GM21717 (cell line): ENCODE results near the gene TXNDC11.

Experiments used
- ATAC-seq: cut with Tn5 transposase; IDR thresholded peaks from one replicate; pipeline ENCODE4 v1.9.1; 2021; ENCODE audit warnings: mild to moderate bottlenecking, moderate library complexity; ENCODE audit not compliant: unreplicated experiment

Gene TXNDC11

DNA sequence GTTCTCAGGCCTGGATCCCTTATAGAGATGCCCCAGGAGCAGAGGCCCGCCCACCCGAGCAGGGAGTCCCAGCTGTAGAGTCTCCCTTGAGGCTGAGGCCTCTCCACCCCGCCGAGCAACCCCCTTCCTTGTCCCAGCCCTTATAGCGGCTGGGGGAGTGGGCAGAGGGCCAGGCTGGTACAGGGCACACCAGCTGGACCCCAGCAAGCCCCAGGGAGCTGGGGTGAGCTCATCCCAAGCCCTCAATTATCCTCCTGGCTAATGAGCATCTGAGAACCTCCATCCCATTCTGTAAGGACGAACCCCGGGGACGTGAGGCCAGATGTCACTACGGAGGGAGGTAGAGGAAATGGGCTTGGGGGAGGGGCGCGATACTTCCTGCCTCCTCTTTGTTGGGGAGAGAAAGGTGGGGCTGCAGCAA, 77.6 kb downstream of the TXNDC11 start:
- ATAC-seq: no peak

DNA sequence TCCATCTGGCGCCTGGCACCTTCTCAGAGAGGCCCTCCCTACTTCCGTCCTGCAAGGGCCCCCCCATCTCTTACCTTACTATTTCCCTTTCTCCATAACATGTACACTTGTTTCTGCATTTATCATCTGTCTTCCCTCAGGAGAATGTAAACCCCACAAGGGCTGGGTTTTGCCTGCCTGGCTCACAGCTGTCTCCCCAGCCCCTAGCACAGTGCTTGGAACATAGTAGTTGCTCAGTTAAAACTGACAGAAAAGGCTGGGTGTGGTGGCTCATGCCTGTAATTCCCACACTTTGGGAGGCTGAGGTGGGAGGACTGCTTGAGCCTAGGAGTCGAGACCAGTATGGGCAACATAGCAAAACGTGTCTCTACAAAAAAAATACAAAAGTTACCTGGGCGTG, 80.1 kb downstream of the TXNDC11 start:
- ATAC-seq: no peak

DNA sequence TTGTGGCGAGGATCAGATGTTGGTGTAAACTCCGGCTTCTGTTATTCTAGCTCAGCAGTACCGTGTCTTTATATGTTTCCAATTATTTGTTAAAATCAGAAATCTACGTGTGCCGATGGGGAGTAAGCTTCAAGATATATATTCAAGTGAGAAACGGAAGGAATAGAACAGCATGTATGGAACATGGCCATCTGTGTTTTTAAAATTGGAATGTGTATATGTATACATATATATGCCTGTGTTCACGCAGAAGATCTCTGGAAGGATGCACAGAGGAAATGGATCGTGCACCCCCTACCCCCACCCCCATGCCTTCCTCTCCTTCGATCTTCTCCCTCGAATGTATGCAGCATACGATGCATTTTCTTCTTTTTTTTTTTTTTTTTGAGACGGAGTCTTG, 82.1 kb downstream of the TXNDC11 start:
- no peak for ATAC-seq

DNA sequence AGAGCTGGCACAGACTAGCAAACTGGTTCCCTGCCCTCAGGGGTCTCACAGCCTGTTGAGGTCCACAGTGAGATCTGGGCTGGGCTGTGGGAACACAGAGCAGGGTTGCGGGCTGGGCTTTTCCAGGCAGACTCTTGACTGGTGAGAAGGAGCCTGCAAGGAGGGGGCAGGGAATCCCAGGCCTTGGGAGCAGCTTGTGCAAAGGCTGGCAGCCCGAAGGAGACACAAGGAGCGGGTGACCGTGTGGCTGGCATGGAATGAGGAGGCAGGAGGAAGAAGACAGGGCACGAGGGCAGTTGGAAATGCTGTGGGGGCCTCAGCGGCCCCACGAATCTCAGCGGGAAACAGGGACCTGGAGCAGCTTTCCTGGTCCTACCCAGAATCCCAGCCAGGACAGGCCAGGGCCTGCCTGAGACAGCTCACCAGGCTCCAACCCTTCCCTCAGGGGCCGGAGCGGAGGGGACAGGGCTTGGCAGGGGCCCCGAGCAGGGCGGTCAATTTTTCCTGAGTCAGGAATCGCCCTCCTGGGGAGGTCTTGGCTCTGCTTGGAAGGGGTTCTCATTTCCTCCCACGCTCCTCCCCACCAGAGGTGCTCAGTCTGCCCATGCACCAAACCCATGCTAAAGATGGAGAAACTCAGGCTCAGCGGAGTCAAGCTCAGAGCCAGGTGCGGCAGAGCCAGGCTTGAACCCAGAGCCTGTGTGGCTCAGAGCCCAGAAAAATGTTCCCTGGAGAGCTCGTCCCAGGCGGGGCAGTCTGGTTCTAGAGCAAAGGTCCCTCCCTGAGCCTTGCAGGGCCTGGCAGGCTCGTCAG, 83.6 kb downstream of the TXNDC11 start:
- no peak for ATAC-seq

DNA sequence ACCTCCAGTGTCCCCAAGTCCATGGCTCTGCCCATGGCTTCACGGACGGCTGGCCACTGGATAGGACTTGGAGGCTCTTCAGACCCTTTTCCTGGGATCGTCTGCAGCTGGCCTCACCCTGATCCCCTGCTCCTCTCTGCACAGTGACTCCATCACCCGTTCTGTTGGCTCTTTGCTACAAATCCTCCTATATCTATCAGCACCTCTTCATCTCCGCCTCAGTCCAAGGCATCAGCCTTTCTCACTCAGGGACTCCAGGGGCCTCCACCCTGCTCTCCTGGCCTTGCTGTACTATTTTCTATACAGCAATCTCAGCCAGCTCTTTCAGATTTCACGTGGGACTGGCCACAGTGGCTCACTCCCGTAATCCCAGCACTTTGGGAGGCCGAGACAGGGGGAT, 85.1 kb downstream of the TXNDC11 start:
- no peak for ATAC-seq

DNA sequence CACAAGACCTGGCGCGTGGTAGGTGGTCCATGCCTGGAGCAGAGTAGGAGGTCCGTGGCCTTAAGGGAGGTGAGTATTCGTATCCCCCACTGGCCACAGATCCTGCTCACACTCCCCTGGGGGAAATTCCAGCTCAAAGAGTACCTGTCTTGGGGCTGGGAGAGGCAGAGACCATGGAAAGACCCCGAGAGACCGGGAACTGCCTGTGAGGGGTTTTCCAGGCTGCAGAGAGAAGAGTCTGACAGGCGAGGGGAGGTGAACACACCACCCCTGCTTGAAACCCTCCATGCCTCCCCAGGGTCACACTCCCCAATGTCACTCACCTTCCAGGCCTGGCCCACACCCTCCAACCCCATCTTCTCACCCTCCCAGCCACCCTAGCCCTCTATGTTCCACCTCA, 87.0 kb downstream of the TXNDC11 start:
- no peak for ATAC-seq

DNA sequence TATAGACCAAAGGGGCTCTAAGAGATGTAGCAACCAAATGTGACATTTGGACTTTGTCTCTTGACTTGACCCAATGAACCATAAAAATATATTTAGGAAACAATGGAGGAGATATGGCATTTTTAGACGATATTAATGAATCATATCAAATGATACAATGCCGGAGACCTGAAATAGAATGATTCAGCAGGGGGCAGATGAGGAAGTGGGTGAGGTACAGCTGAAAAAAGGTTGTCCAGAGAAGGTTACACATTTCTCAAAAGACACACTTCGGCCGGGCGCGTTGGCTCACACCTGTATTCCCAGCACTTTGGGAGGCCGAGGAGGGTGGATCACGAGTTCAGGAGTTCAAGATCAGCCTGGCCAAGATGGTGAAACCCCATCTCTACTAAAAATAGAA, 90.9 kb downstream of the TXNDC11 start:
- no peak for ATAC-seq

DNA sequence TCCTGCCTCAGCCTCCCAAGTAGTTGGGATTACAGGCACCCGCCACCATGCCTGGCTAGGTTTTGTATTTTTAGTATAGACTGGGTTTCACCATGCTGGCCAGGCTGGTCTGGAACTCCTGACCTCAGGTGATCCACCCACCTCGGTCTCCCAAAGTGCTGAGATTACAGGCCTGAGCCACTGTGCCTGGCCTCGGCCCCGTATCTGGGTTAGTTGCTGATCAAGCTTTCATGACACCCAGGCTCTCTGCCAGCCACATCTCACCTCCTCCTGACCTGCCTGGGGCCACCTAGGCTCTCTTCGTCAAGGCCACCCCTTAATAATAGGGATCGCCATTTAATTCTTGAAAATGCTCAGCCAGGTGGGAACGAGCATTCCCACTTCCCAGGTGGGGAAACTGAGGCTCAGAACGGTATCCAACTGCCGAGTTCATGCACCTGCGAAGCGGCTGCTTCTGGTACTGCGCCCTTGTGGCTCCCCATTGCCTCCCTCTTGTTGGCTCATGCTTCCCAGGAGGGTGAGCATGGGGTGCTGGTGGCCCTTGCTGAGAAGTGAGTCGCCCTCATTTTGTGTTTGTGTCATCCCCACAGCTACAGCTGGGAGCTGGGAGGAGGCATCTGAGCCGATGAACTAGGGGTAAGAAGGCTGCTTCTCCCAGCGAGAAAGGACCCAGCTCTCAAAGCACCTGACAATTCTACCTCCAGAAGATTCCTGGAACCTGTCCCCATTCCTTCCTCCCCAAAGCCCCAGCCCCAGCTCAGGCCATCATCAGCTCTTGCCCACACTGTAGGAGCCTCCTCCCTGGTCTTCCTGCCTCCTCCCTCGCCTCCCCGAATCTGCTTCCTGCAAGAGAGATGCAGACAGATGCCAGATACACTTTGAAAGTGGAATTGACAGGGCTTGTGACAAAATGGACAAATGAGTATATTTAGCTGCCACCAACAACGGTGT, 91.7 kb downstream of the TXNDC11 start:
- no peak for ATAC-seq

DNA sequence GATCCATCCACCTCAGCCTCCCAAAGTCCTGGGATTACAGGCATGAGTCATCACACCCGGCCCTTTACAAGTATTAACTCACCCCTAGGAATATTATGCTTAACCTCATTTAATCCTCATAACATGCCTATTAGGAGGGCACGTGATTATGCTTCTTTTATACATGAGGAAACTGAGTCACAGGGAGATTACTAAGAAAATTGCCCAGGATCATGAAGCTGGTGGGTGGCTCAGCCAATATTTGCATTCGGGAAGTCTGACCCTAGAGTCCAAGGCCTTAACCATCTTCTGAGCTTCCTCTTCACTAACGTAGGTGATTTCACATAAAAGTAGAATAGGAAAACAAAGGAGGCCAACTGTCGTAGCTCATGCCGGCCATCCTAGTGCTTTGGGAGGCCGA, 93.4 kb downstream of the TXNDC11 start:
- no peak for ATAC-seq

DNA sequence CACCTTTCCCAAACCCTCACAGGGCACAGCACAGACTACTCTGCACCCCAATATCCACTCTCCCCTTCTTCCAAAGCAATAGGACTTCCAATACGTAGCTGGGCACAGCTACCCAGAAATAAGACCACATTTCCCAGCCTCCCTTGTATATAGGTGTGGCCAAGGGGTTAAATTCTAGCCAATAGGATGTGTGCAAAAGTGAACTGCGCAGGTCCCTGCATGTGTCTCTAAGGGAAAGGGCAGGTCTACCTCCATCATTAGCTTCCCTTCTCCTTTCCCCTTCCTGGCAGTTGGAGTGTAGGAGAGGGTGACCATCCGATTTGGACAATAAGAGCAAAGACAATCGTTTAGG, 99.9 kb downstream of the TXNDC11 start:
- ATAC-seq: no peak

DNA sequence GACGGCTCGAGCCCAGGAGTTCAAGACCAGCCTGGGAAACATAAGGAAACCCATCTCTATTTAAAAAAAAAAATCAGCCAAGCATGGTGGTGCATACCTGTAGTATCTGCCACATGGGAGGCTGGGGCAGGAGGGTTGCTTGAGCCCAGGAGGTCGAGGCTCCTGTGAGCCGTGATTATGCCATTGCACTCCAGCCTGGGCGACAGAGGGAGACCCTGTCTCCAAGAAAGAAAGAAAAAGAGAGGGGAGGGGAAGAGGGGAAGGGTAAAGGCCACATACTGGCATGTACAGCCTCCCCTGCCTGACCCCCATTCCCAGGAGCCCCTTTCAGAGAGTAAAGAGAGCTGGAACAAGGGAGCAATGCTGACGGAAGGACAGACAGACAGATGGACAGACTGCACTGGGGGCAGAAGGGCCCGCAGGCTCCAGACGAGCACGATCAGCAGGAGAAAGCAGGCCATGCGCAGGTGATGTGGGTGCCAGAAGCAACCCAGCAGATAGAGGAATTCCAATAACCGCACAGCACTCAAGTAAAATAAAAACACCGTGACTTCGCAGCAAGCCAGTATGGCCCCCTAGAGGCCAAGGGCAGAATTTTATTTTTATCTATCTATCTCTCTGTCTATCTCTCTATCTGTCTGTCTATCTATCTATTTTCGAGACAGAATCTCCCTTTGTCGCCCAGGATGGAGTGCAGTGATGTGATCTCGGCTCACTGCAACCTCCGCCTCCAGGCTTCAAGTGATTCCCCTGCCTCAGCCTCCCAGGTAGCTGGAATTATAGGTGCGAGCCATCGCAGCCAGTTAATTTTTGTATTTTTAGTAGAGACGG, 101.5 kb downstream of the TXNDC11 start:
- ATAC-seq: no peak

DNA sequence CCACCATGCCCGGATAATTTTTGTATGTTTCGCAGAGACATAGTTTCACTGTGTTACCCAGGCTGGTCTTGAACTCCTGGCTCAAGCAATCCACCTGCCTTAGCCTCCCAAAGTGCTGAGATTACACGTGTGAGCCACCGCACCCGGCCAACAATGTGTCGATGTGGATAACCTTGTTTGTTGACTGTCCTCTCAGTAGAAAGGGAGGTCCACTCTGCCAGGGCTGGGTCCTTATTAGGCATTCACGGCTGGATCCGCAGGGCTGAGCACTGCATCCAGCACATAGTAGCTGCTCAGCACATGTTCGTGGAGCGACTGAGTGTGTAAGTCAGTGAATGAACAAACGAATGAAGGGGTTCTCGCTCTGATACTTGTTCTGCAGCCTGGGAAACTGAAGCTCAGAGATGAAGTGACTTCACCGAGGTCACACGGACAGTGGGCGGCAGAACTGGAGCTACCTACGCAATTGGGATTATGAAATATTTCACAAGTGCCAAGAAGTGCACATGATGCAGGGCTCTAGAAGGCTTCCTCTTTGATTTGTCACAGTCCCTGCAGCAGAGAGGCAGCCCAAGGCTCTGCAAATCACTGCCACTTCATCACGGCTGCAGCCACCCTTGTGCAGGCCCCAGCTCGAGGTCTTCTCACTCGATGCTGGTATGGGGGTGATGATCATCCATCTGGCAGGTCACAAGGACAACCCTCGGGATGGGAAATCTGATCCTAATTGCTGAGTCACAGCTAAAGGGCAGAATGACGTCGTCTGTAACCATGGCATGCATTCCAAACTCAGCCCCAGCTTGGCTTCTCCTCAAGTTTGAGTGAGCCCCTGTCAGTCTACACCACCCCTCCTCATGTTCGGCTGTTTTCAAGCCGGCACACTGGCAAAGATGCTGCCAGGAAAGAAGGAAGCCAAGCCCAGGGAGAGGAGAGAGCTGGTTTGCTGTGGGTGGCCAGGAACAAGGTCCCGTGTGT, 102.4 kb downstream of the TXNDC11 start:
- ATAC-seq: no peak

DNA sequence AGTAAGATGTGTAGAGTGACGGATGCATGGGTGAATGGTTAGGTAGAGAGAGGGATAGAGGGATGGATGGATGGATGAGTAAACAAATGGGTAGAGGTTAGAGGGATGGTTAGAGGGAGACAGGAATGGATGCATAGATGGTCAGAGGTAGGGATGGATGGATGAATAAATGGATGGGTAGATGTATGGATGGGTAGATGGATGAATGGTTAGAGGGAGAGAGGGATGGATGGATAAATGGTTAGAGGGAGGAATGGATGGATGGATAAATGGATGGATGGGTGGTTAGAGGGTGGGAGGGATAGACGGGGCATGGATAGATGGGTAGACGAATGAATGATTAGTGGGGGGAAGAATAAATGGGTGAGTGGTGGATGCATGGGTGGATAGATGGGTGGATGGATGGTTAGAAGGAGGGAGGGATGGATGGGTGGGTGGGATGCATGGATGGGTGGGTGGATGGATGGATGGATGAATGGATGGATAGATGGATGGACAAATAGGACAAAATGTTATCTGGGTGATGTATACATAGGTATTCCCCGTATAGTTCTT, 103.6 kb downstream of the TXNDC11 start:
- no peak for ATAC-seq

DNA sequence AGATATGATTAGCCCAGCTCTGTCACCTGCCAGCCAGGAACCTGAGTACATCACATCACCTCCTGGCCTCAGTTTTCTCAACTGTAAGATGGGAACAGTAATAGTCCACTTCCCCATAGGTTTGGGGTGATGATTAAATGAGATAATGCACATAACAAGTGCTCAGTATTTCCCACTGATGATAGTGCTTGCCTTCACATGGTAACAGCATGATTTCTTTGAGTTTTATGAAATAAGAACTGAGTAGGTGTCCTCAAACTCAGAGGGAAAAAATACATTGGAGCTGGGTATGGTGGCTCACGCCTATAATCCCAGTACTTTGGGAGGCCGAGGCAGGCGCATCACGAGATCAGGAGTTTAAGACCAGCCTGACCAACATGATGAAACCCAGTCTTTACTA, 104.5 kb downstream of the TXNDC11 start:
- ATAC-seq: no peak

DNA sequence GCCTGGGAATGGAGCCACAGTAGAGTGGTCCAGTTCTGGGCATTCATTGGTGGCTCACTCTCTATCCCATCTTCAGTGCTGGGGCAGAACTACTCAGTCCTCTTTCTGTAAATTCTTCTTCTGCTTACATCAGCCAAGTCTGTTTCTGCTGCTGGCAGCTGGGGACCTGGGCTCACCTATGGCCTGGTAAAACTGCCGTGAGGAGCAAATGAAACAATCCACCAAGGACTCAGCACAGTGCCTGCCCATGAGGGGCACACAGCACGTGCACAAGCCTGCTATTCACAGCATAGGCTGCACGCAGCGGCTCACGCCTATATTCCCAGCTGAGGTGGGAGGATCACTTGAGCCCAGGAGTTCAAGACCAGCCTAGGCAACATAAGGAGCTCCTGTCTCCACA, 105.3 kb downstream of the TXNDC11 start:
- no peak for ATAC-seq

DNA sequence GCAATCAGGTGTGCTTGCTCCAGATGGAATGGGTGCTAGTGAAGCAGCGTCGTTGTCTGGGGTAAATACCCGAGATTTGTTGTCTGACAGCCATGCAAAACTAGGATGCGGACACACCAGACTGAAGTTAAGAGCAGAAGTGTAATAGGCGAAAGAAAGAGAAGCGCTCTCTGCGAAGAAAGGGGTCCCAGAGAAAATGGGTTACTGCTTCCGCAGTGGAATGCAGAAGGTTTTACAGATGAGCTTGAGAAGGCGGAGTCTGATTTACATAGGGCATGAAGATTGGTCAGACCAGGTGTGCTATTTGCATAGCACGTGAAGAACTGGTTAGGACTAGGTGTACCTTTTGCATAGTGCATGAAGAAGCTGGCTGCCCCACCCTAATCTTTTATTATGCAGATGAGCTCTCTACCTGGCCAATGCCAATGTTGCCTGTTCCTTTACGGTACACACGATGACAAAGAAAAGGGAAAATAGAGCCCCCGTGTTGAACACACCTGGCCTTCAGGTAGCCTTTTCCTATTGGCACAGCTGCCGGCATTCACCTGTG, 106.4 kb downstream of the TXNDC11 start:
- no peak for ATAC-seq

DNA sequence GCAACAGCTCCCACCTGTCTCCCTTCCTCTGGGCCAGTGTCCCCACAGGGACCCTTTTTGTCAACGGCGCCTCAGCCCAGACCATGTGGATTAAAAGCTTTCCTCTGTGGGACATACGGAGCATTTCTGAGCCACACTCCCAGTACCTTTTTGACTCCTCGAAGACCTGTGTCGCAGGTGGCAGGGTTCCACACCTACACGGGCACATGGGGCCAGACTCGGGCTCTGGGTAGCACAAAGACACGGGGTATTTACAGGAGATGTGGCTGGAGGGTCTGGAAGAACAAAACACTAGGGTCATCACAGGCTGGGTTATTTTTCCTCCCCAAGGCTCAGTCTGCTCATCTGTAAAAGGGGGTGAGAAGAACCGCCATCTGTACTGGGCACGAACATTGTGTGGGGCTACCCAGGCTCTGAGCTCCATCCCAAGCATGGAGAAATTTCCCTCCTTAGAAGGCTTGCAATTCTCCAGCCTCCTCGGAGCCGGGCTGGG, 106.9 kb downstream of the TXNDC11 start:
- ATAC-seq: no peak

DNA sequence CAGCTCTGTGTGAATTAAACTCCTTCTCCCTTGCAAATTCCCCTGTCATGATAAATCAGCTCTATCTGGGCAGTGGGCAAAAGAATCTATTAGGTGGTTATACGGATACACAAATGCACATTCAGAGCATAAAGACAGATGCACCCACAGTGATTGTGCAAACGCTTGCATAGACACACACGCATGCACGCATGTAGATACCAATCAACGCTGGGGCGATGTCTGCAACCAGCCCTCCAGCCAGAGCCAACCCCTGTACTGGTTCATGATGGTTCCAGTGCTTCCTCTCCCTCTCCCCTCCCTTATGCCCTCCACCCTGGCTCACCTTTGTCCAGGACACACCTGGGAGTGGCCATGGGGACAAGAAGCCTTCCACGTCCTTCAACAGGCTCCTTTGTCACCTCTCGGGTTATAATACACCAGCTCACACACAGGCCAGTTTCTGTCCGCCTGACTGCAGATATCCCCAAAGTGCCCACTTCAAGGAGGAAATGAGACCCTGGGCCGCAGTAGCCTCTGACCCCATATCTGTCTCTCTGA, 107.5 kb downstream of the TXNDC11 start:
- ATAC-seq: no peak

DNA sequence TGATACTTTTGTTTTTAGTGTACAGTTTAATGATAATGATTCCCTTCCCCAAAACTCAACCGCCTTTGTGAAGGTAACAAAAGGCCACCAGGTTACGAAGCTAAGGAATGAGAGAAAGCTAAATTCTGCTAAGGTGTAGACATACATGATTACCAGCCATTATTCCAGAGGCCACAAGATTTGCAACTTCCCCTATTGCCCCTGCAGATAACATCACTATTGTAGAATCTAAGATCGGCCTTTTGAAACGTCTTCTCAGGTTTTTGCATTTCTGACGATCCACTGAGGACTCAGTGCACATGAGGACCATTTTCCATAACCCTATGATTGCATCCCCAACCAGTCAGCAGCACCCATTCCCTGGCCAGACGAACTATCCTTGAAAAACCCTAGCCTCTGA, 108.3 kb downstream of the TXNDC11 start:
- ATAC-seq: no peak
